Neuronal stem cell (in vitro differentiated cells): ENCODE results near the gene ADCY1.
A peak's percentile ranks its signal among the peaks of the same experiment; 100 is the strongest.

ENCODE experiments used
- DNase-seq: peaks from one replicate; pipeline ENCODE4 v3.0.0-alpha.2; 2013; ENCODE audit warnings: low spot score
- H2AFZ ChIP-seq: one replicate; pipeline ENCODE4 v1.6.1; 2013; ENCODE audit warnings: mild to moderate bottlenecking, low read length, inconsistent platforms
- H2AK5ac ChIP-seq: 2 replicates; pipeline ENCODE4 v1.6.1; 2013; ENCODE audit warnings: low read depth, mild to moderate bottlenecking, inconsistent platforms, low read length, moderate library complexity, mixed read lengths
- H2BK120ac ChIP-seq: 2 replicates; pipeline ENCODE4 v1.6.1; 2013; ENCODE audit warnings: low read depth, mild to moderate bottlenecking, inconsistent platforms, low read length, moderate library complexity, mixed read lengths
- H2BK12ac ChIP-seq: one replicate; pipeline ENCODE4 v1.6.1; 2013; ENCODE audit warnings: low read length, inconsistent platforms
- H2BK15ac ChIP-seq: 2 replicates; pipeline ENCODE4 v1.6.1; 2013; ENCODE audit warnings: mild to moderate bottlenecking, low read length, inconsistent platforms, mixed read lengths
- H2BK5ac ChIP-seq: one replicate; pipeline ENCODE4 v1.6.1; 2013; ENCODE audit warnings: inconsistent platforms, mild to moderate bottlenecking, low read length, moderate library complexity
- H3K14ac ChIP-seq: one replicate; pipeline ENCODE4 v1.6.1; 2013; ENCODE audit warnings: low read length, inconsistent platforms
- H3K18ac ChIP-seq: 2 replicates; pipeline ENCODE4 v1.6.1; 2013; ENCODE audit warnings: low read length, inconsistent platforms
- H3K23ac ChIP-seq: 2 replicates; pipeline ENCODE4 v1.6.1; 2013; ENCODE audit warnings: low read depth, mild to moderate bottlenecking, mixed read lengths, low read length, inconsistent platforms; ENCODE audit not compliant: poor library complexity
- H3K27ac ChIP-seq: replicated peaks from 3 replicates; pipeline ENCODE4 v1.5.1; 2013; ENCODE audit warnings: low read length, inconsistent platforms
- H3K27me3 ChIP-seq, 3 experiments: 2 replicates each; pipeline ENCODE4 v1.6.1; 2013; ENCODE audit warnings: low read length in 3 of 3, mild to moderate bottlenecking in 2 of 3, inconsistent platforms in 1 of 3, low read depth in 1 of 3, mixed read lengths in 1 of 3, moderate library complexity in 1 of 3; ENCODE audit not compliant: control insufficient read depth in 3 of 3, insufficient read depth in 3 of 3
- H3K36me3 ChIP-seq, 2 donors: replicated peaks in 1 of 2; 2 replicates each; pipeline ENCODE4 v1.6.1; 2013; ENCODE audit warnings: low read length in 2 of 2; ENCODE audit not compliant: control insufficient read depth in 2 of 2, insufficient read depth in 2 of 2
- H3K4ac ChIP-seq: 2 replicates; pipeline ENCODE4 v1.6.1; 2013; ENCODE audit warnings: inconsistent platforms, mild to moderate bottlenecking, low read length, moderate library complexity
- H3K4me1 ChIP-seq, 2 donors: 1 replicate in 1 of 2; 2 replicates in 1 of 2; pipeline ENCODE4 v1.6.1; 2013; ENCODE audit warnings: low read length in 2 of 2, low read depth in 1 of 2; ENCODE audit not compliant: control insufficient read depth in 2 of 2, insufficient read depth in 1 of 2
- H3K4me2 ChIP-seq: one replicate; pipeline ENCODE4 v1.6.1; 2013; ENCODE audit warnings: mild to moderate bottlenecking, low read length, inconsistent platforms; ENCODE audit not compliant: insufficient read depth, poor library complexity, severe bottlenecking
- H3K4me3 ChIP-seq, 2 donors: 2 replicates each; pipeline ENCODE4 v1.5.1; 2013; ENCODE audit warnings: low read length in 2 of 2, mild to moderate bottlenecking in 2 of 2, inconsistent platforms in 1 of 2, moderate library complexity in 1 of 2
- H3K79me1 ChIP-seq: one replicate; pipeline ENCODE4 v1.6.1; 2013; ENCODE audit warnings: low read depth, mild to moderate bottlenecking, inconsistent platforms, low read length, moderate library complexity
- H3K9ac ChIP-seq: one replicate; pipeline ENCODE4 v1.6.1; 2013; ENCODE audit warnings: mild to moderate bottlenecking, low read depth, low read length, inconsistent platforms; ENCODE audit not compliant: poor library complexity
- H3K9me3 ChIP-seq, 2 donors: replicated peaks in 1 of 2; 2 replicates each; pipeline versions ENCODE3 to v1.6.1; 2013; ENCODE audit warnings: low read length in 2 of 2, mild to moderate bottlenecking in 2 of 2, inconsistent platforms in 1 of 2, low read depth in 1 of 2, mixed read lengths in 1 of 2, moderate library complexity in 1 of 2; ENCODE audit not compliant: control insufficient read depth in 2 of 2, insufficient read depth in 1 of 2
- H4K8ac ChIP-seq: one replicate; pipeline ENCODE4 v1.6.1; 2013; ENCODE audit warnings: low read depth, mild to moderate bottlenecking, inconsistent platforms, low read length, moderate library complexity
- H4K91ac ChIP-seq: one replicate; pipeline ENCODE4 v1.6.1; 2013; ENCODE audit warnings: low read length, low read depth, mild to moderate bottlenecking, inconsistent platforms; ENCODE audit not compliant: poor library complexity
- WGBS, 2 donors: extraction: QIAGEN DNeasy Blood & Tissue Kit; methylation state at CpG; one replicate each; pipeline ENCODE4 v1.1.7; 2013; ENCODE audit warnings: missing lambda C conversion rate in 2 of 2, mixed read lengths in 1 of 2; ENCODE audit not compliant: insufficient read length in 2 of 2, insufficient replicate concordance in 1 of 2; ENCODE audit errors: extremely low coverage in 2 of 2; 5-methylcytosine and 5-hydroxymethylcytosine counted together

The ADCY1 gene

GRCh38 chr7:45625714-45626440 is 51.7 kb downstream of the ADCY1 start:
- Histone ChIP-seq H3K27me3 (no peaks in the 10 kb centered on the region), H2BK120ac (no peak overlapping the region), H3K23ac (no peak overlapping the region), H3K4ac (no peak overlapping the region), H2BK12ac (no peak overlapping the region), H3K14ac (no peak overlapping the region), H2BK5ac (no peak overlapping the region), H2AK5ac (no peak overlapping the region), H3K18ac (no peak overlapping the region), H3K4me2 (no peak overlapping the region), H3K9ac (no peak overlapping the region), H2AFZ (no peak overlapping the region), H4K91ac (no peak overlapping the region), H3K27ac (no peak overlapping the region), H4K8ac (no peak overlapping the region), H3K4me1 (peaks cover 0 to 5% of the 10 kb centered on the region in 2 donors), H3K79me1 (no peaks in the 10 kb centered on the region), H2BK15ac (no peak overlapping the region), H3K4me3 (no peak overlapping the region), H3K9me3 (peaks cover 3 to 11% of the 10 kb centered on the region in 2 donors), H3K36me3 (no peaks in the 10 kb centered on the region)
- no peak for DNase-seq
- no CpG with 5 or more reads among the region's 13 CpGs for WGBS, 2 donors

GRCh38 chr7:45626441-45627430 is 52.6 kb downstream of the ADCY1 start:
- Histone ChIP-seq H4K91ac (no peak overlapping the region), H3K4me2 (no peak overlapping the region), H3K4me3 (no peak overlapping the region), H3K9ac (peak overlapping the region; percentile 63), H3K36me3 (no peaks in the 10 kb centered on the region), H2BK120ac (no peak overlapping the region), H2AFZ (no peak overlapping the region), H4K8ac (no peak overlapping the region), H2BK5ac (no peak overlapping the region), H3K79me1 (no peaks in the 10 kb centered on the region), H2AK5ac (no peak overlapping the region), H2BK12ac (no peak overlapping the region), H3K23ac (no peak overlapping the region), H3K27me3 (no peaks in the 10 kb centered on the region), H3K4ac (no peak overlapping the region), H3K4me1 (peaks cover 0 to 5% of the 10 kb centered on the region in 2 donors), H3K18ac (no peak overlapping the region), H3K27ac (no peak overlapping the region), H2BK15ac (no peak overlapping the region), H3K9me3 (peaks cover 3 to 11% of the 10 kb centered on the region in 2 donors), H3K14ac (peak overlapping the region; percentile 47)
- no CpG with 5 or more reads among the region's 9 CpGs for WGBS, 2 donors
- no peak for DNase-seq

GRCh38 chr7:45627691-45628456 is 53.7 kb downstream of the ADCY1 start:
- H3K4me2 ChIP-seq: no peak overlapping the region
- H2BK12ac ChIP-seq: no peak overlapping the region
- H4K8ac ChIP-seq: no peak overlapping the region
- WGBS, 2 donors: no CpG with 5 or more reads among the region's 8 CpGs
- H3K4me3 ChIP-seq: no peak overlapping the region
- no peak for DNase-seq
- H3K18ac ChIP-seq: no peak overlapping the region
- peaks cover 3 to 11% of the 10 kb centered on the region in 2 donors for H3K9me3 ChIP-seq
- no peak overlapping the region for H2BK15ac ChIP-seq
- no peak overlapping the region for H2AFZ ChIP-seq
- no peaks in the 10 kb centered on the region for H3K4me1 ChIP-seq
- no peaks in the 10 kb centered on the region for H3K79me1 ChIP-seq
- H2AK5ac ChIP-seq: no peak overlapping the region
- H3K14ac ChIP-seq: no peak overlapping the region
- no peak overlapping the region for H3K27ac ChIP-seq
- H3K36me3 ChIP-seq: no peaks in the 10 kb centered on the region
- no peak overlapping the region for H2BK120ac ChIP-seq
- H4K91ac ChIP-seq: no peak overlapping the region
- H2BK5ac ChIP-seq: no peak overlapping the region
- no peak overlapping the region for H3K4ac ChIP-seq
- no peak overlapping the region for H3K9ac ChIP-seq
- H3K27me3 ChIP-seq: no peaks in the 10 kb centered on the region
- no peak overlapping the region for H3K23ac ChIP-seq
